Measurements from ENCODE around the gene UBAC2.
"Not testable (repeated sequence)": the region's sequence is repeated elsewhere in the genome, so short reads cannot be mapped to it uniquely, and the experiment has no call there.

Gene UBAC2

DNA sequence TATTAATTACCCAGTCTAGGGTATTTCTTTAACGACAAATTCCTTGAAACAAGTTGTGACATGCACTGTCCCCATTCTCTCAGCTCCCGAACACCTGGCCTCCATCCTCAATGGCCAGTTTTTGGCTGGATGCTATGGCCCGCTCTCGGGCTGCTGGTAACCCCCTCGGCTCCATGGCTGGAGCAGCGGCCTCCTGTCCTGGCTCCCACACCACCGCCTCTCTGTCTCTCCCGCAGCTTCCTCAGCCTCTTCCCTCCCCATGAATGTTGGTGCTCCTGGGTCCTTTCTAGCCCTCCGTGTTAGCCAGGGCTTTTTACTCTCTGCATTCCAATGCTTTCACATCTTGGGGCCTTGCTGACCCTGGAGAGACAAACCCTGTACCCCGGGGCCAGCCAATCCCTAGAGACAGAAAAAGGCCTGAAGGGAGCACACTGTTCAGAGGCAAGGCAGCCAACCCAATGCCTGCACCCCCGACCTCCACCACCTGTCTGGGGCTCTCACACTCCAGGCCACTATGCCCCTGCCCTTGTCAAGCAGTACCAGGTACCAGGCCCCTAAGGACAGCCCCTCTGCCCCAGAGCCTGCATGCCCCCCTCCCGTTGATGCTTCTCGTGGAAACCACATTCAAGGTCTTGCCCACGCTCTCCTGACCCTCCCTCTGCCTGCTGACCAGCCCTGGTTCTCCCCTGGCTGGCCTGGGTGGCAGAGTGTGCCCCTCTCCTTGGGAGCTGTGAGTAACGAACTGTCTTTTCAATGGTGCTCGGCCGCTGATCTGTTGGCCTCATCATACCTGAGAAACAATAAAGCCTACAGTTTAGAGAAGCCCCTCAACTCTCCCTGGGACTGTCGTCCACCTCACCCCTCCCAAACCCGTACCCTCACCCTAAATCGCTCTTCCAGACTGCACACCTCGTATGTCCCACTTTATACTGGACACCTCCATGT, 193.4 kb downstream of the UBAC2 start:
- DNase-seq (ENCODE audit: low read depth): no peak

DNA sequence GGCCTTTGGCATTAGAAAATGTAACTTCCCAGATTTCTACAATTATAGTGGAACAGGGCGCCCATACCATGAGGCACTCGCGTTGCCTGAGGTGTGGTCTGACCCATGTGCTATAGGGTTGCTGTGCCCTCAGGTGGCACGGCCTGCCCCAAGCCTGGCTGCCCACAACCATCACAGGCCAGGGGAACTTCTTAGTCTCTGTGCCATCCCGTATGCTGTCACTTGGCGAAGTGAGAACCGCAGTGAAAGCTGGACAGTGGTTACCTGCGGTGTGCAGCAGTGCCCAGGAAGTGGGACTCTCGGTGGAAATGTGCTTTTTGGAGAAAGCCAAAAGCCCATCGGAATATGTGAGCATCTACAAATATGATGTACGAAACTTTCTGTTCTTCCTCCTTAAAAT, 194.8 kb downstream of the UBAC2 start:
- DNase-seq (ENCODE audit: low read depth): no peak

DNA sequence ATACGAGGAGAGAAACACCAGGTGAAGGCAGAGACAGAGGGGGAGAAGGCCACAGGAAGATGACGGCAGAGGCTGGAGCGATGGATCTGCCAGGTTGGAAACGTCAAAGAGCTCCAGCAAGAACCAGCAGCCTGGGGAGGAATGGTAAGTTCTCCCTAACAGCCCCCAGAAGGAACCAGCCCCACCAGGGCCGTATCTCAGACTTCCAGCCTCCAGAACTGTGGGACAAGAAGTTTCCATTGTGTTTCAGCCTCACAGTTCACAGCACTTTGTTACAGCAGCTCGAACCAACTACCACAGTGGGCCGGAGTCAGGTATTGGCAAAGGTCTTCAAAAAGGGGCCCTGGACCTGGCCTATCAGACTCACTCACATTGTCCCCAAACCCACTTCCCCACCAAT, 195.8 kb downstream of the UBAC2 start:
- DNase-seq (ENCODE audit: low read depth): no peak

DNA sequence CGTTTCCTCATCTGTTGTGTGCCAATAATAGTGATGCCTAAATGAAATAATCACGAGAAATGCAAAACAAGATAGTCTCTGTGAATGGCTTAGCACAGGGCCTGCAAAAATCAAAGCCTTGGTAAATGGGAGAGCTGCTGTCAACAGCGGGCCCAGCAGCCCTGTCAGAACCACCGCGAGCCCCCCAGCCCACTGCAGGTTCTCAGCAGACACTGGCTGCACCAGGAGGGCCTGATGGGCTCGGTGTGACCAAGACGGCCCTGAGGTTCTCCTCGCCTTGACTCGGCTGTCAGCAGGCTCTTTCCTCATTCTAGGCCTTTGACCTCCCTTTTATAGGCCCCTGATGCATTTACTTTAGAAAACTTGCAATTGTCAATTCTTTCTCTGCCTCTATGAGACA, 197.4 kb downstream of the UBAC2 start:
- DNase-seq (ENCODE audit: low read depth): no peak

DNA sequence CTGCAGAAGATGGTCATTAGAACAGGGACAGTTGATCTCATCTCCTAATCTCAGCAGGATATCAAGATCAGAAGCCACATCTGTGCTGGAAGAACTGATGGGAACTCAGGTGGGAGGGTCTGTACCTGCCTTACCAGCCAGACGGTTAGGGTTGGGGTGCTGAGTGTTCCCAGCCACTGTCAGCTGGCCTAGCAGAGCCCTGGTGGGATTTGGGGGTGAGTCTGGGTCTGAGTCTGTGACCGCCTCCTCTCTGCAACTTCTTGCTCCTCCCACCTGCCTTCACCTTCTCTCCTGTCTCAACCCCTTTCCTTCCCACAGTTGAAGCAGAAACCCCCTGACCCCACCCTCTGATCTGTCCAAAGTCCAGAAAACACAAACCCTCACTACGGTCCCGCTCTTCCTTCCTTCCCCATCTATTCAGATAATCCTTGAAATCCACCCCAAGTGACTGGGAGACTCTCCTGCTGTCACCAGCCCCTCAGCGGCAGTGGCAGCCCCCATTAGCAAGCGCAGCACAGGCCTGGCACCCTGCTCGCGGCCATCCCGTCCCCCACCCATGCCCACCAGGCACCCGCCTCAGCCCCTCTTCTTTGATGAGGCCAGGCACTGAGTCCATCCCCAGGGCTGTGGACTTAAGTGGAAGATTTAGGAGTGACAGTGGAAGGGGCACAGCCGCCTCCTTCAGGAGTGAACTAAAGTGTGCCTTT, 198.4 kb downstream of the UBAC2 start:
- no peak for DNase-seq (ENCODE audit: low read depth)

DNA sequence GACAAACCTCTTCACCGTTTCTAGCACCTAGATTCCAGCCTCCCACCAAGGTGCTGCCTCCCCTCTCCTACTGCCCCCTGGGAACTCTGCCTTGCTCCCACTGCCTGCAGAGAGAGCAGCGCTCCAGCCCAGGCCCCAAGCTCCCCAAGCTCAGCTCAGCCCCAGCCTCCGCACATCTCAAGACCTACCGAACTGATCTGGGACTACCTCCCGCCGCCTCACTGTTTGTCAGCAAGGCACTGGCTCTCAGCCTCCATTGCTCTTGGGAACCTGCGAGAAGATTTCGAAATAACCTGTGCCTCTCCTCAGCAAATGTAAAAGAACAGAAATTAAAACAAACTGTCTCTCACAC, 198.9 kb downstream of the UBAC2 start:
- DNase-seq (ENCODE audit: low read depth): no peak

DNA sequence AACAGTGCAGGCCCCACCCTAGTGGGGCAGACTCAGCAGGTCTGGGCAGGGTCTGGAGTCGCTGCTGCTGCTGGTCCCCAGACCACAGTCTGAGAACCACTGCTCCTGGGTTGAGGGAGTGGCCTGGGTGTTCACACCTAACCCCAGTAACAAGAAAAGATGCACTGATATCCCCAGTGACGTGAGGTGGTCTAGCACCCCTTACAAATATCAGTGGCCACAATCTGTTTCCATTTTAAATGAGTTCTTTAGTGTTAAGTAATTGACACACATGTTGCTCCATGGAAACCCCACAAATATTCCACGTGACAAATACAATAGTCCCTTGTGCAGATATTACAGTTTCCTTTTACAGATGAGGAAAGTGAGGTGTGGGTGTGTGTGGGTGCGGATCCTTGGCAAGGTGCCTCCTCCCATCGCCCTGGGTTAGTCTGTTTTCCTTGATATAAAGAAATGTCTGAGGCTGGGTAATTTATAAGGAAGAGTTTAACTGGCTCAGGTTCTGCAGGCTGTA, 202.9 kb downstream of the UBAC2 start:
- DNase-seq (ENCODE audit: low read depth): no peak

DNA sequence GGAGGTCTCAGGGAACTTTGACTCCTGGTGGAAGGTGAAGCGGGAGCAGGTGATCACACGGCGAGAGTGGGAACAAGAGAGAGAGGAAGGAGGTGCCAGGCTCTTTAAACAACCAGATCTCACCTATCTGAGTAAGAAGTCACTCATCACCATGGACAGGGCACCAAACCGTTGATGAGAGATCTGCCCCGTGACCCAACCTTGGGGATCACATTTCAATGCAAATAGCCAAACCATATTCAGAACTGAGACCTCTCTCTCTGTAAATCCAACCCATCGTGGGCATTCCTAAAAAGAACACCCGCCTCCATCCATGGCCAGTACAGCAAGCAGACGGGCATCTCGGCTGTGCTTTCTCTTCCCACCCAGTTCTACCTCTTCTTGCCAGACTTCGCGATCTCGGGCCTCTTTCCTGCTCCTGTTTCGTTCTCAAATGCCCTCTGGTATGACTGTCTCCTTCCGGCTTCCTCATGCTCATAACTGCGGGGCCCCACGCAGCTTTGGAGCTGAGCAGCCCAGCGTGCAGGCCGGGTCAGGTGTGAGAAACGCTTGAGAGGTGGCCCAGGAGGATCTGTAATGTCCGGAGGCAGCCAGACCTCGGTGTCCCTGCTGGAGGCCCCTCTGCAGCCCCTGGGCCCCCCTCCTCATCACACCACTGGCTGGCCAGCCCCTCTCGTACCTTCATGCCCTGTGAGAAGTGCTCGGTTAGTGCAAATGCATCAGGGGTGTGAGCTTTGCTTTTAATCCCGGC, 203.5 kb downstream of the UBAC2 start:
- DNase-seq (ENCODE audit: low read depth): no peak

DNA sequence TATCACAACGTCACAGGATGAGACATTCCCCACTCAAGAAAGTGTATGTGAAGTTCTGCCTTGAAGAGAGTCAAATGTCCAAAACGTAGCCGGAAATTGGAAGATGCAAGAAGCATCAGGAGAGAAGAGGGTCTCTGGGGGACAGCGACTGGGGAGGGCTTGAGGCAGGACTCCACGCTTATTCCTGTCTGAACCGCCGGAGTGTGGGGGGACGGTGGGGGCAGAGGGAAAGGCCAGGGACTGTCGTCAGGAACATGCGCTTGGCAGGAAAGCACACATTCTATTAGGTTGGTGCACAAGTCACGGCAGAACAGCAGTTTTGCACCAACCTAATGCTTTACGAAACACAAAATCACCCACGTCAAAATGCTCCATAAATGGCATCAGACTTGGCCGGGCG, 205.3 kb downstream of the UBAC2 start:
- DNase-seq (ENCODE audit: low read depth): no peak

DNA sequence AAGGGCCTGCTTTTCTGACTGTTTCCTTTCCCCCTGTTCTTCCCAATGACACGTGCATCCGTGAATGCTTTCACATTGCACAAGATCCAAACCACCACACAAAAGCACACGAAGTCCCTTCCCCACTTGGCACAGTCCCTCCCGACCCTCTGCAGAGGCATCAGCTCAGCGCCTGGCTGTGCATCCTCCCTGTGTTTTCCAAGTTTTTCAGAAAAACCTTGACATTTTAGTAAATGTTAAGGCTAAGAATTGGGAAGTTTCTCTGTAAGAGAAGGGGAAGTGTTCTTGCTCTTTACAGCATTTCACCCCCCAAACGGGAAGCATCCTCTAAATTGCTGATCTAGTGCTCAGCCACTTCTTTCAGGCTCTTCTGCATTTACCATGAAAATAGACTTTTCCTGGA, 206.1 kb downstream of the UBAC2 start:
- no peak for DNase-seq (ENCODE audit: low read depth)

DNA sequence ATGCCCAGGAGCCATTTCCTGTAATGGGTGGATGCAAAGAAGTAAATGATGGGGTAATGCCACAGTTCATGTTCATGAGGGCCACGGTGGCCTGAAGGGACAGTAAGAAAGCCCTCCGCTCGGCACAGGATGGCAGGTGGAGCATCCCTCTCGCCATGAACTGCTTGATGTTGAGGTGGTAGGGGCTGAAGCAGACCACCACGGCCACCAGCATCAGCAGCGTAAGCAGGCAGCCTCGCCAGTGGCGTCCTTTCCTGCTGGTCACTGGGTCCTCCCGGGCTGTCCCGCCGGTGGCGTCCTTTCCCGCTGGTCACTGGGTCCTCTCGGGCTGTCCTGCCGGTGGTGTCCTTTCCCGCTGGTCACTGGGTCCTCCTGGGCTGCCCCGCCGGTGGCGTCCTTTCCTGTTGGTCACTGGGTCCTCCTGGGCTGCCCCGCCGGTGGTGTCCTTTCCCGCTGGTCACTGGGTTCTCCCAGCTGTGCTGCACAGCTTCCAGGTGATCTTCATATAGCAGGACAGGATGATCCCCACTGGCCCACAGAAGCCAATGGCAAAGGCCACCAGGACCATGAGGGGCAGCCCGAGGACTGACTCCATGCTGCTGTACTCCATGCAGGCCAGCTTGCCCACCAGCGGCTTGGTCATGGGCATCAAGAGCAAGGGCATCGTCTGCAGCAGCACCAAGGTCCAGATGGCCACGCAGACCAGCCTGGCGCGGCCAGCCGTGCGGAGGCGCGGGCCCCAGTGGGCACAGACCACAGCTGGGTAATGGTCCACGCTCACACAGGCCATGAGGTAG, 207.4 kb downstream of the UBAC2 start:
- DNase-seq (ENCODE audit: low read depth): no peak

DNA sequence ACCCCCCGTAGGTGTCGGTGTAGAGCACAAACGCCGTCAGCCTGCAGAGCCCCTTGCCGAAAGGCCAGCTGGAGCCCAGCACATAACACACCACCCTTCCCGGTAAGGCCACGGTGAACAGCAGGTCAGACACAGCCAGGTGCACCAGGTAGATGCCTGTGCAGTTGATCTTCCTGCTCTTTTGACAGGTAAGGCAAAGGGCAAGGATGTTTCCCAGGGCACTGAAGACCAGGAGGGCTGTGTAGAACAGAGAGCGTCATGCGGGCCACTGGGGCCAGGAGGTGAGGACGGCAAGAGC, 208.0 kb downstream of the UBAC2 start:
- DNase-seq (ENCODE audit: low read depth): no peak

DNA sequence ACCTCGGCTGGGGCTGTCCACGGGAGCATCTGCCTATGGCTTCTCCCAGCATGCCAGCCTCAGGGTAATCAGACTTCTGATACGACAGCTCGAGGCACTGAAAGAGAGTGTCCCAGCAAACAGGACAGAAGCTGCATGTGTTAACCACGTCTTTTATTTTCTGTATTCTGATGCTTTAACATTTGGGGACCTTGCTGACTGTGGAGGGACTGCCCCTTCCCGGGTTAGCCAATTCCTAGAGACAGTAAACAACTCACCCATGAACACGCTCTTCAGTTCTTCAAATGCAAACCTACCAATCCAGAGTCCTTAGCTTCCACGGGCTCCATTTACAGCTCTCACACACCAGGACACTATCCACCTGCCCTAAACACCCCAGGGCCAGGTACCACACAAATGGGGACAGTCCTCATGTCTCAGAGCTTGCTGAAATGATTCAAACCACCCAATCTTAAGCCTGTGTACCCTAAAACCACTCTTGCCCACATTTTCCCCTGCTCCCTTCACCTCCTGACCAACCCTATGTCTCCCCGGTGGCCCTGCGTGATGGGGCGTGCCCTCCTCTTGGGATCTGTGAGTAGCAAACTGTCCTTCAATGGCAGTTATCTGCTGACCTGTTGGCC, 208.9 kb downstream of the UBAC2 start:
- DNase-seq (ENCODE audit: low read depth): not testable (repeated sequence)

DNA sequence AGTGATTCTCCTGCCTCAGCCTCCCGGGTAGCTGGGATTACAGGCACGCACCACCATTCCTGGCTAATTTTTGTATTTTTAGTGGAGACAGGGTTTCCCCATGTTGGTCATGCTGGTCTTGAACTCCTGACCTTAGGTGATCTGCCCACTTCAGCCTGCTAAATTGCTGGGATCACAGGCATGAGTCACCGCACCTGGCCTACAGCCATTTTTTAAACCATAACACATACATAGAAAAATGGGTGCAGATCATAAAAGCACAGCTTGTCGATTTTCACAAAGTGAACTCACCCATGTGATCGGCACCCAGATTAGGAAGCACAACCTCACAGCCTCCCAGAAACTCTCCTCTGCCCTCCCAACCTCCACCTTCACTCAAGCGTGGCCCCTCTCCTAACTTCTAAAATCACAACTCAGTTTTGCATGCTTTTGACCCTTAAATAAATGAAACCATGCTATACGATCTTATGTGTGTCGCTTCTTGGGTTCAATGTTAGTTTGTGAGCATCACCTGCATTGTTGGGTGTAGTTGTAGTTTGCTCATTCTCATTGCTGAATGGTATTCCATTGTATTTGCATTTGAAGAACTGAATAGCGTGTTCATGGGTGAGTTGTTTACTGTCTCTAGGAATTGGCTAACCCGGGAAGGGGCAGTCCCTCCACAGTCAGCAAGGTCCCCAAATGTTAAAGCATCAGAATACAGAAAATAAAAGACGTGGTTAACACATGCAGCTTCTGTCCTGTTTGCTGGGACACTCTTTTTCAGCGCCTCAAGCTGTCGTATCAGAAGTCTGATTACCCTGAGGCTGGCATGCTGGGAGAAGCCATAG, 210.2 kb downstream of the UBAC2 start:
- not testable (repeated sequence) for DNase-seq (ENCODE audit: low read depth)

DNA sequence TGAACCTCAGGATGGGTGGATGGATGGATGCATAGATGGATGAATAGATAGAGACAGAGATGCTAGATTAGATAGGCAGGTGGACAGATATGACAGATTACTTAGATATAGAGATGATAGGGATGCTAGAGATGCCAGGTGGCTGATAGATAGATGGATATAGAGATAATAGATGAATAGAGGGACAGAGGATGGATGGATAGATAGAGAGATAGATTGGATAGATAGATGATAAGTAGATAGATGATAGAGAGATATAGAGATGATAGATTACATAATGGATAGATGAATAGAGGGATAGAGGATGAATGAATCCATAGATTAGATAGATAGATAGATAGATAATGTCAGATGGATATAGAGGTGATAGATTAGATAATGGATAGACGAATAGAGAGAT, 212.2 kb downstream of the UBAC2 start:
- DNase-seq (ENCODE audit: low read depth): no peak

DNA sequence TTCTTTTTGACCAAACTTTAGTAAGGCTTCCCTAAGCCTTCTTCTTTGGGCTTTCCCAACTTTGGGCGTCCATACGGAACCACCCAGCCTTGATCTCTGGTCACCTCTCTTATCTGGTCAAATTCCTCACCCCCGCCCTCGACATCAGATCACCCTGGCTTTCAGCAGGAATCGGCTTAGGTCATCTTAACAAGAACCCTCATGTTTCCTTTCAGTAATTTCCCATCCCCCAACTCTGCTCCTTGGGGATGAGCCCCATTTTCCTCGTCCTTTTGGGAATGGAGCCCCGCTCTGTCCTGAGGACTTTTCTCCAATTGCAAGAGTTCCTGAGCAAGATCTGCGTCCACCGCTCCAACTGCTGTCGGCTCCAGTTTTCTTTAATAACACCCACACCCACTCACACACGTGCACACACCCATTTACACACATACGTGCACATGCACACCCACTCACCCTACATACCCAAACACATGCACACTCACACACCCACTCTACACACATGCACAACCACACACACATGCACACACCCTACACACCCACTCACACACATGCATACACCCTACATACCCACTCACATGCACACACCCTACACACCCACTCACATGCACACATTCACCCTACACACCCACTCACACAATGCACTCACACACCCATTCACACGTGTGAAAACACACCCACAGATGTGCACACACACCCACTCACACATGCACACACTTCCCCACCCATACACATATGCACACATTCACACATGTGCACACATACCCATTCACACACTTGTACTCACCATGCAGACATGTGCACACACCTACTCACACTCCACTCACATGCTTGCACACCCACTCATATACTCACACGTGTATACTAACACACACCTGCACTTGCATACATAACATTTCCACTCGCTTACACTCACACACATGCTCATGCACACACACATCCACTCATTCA, 213.7 kb downstream of the UBAC2 start:
- DNase-seq (ENCODE audit: low read depth): no peak

DNA sequence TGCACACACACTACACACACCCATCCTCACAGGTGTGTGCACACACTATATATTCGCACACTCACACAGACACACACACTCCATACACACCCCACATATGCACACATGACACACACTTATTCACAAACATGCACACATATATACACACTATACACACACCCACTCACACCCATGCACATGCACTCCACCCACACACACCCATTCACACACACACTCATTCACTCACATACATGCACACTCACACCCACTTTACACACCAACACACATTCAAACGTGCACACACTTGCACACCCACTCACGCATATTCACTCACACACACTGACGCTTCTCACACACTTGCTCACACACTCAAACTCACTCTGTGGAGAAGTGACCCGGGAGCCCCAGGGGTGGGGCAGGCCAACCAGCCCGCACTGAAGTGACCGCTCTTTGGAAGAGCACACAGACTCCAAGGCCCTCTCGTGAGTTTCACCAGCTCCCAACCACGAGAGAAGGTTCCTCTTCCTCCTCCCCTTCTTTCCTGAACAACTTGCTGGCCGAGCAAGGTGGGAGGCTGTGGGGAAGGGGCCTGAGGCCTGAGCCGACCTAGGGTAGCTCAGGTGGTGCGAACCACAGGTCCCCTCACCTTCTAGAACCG, 214.5 kb downstream of the UBAC2 start:
- DNase-seq (ENCODE audit: low read depth): no peak

DNA sequence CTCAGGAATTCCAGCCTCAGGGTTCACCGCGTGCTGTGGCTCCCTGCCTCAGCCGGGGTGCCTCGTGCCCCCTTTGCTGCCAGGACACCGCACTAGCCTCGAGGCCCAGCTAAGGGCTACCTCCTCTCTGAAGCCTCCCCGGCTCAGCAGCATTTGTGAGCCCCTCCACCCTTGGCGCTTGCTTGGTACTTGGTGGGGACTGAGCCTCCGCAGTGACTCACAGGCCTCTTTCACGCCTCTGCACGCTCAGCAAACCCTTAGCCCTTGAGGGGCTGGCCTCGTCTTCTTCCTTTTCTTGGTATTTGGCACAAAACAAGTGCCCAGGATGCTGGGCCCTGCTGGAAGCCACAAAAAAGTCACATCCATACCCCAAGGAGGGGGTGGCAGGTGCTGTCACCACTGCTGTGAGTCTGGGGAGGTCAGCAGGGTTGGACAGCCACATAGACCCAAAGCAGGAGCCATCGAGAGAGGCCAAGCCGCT, 215.2 kb downstream of the UBAC2 start:
- DNase-seq (ENCODE audit: low read depth): no peak
